ENCODE results near the gene IMP3.
A peak's percentile ranks its signal among the peaks of the same experiment; 100 is the strongest.

Gene IMP3

GRCh38 chr15:75620058-75620820 lies 19.8 kb downstream of the IMP3 start:
- no peak overlapping the region for H3K4me3 ChIP-seq (ENCODE audit: insufficient read depth, low read depth, low read length, poor library complexity, severe bottlenecking)
- no peaks in the 10 kb centered on the region for H3K9me3 ChIP-seq (ENCODE audit: control insufficient read depth, low read length)
- no peak for DNase-seq
- H3K36me3 ChIP-seq (ENCODE audit: control insufficient read depth, insufficient read depth, low read length): peaks cover 37% of the 10 kb centered on the region
- peaks cover 3% of the 10 kb centered on the region for H3K4me1 ChIP-seq (ENCODE audit: control insufficient read depth, insufficient read depth, low read length, poor library complexity, severe bottlenecking)
- no peak overlapping the region for H3K27ac ChIP-seq (ENCODE audit: insufficient read depth, low read length, poor library complexity, severe bottlenecking)
- H3K27me3 ChIP-seq (replicated peaks; ENCODE audit: control insufficient read depth, insufficient read depth, low read length, poor library complexity, severe bottlenecking): no peaks in the 10 kb centered on the region

GRCh38 chr15:75616766-75617165 lies 23.3 kb downstream of the IMP3 start:
- H3K27me3 ChIP-seq (replicated peaks; ENCODE audit: control insufficient read depth, insufficient read depth, low read length, poor library complexity, severe bottlenecking): no peaks in the 10 kb centered on the region
- no peak overlapping the region for H3K27ac ChIP-seq (ENCODE audit: insufficient read depth, low read length, poor library complexity, severe bottlenecking)
- H3K9me3 ChIP-seq (ENCODE audit: control insufficient read depth, low read length): no peaks in the 10 kb centered on the region
- no peak for DNase-seq
- no peak overlapping the region for H3K4me3 ChIP-seq (ENCODE audit: insufficient read depth, low read depth, low read length, poor library complexity, severe bottlenecking)
- H3K4me1 ChIP-seq (ENCODE audit: control insufficient read depth, insufficient read depth, low read length, poor library complexity, severe bottlenecking): peaks cover 3% of the 10 kb centered on the region
- H3K36me3 ChIP-seq (ENCODE audit: control insufficient read depth, insufficient read depth, low read length): peaks cover 52% of the 10 kb centered on the region

GRCh38 chr15:75606711-75607699 lies 33.0 kb downstream of the IMP3 start:
- DNase-seq: no peak
- H3K4me1 ChIP-seq (ENCODE audit: control insufficient read depth, insufficient read depth, low read length, poor library complexity, severe bottlenecking): peaks cover 40% of the 10 kb centered on the region
- H3K27me3 ChIP-seq (replicated peaks; ENCODE audit: control insufficient read depth, insufficient read depth, low read length, poor library complexity, severe bottlenecking): no peaks in the 10 kb centered on the region
- peak overlapping the region; percentile 9 for H3K4me3 ChIP-seq (ENCODE audit: insufficient read depth, low read depth, low read length, poor library complexity, severe bottlenecking)
- H3K27ac ChIP-seq (ENCODE audit: insufficient read depth, low read length, poor library complexity, severe bottlenecking): peak overlapping the region; percentile 32
- H3K36me3 ChIP-seq (ENCODE audit: control insufficient read depth, insufficient read depth, low read length): peaks cover 5% of the 10 kb centered on the region
- H3K9me3 ChIP-seq (ENCODE audit: control insufficient read depth, low read length): no peaks in the 10 kb centered on the region

- Histone ChIP-seq H3K4me3 (ENCODE audit: insufficient read depth, low read depth, low read length, poor library complexity, severe bottlenecking) (peak overlapping the region; percentile 9), H3K27ac (ENCODE audit: insufficient read depth, low read length, poor library complexity, severe bottlenecking) (peak overlapping the region; percentile 32), H3K4me1 (ENCODE audit: control insufficient read depth, insufficient read depth, low read length, poor library complexity, severe bottlenecking) (peaks cover 40% of the 10 kb centered on the region), H3K36me3 (ENCODE audit: control insufficient read depth, insufficient read depth, low read length) (peaks cover 7% of the 10 kb centered on the region), H3K27me3 (replicated peaks; ENCODE audit: control insufficient read depth, insufficient read depth, low read length, poor library complexity, severe bottlenecking) (no peaks in the 10 kb centered on the region), H3K9me3 (ENCODE audit: control insufficient read depth, low read length) (no peaks in the 10 kb centered on the region)
- no peak for DNase-seq
Measured at GRCh38 chr15:75606026-75606425, 34.0 kb downstream of the IMP3 start.

GRCh38 chr15:75599401-75599800 lies 40.6 kb downstream of the IMP3 start:
- no peak overlapping the region for H3K4me3 ChIP-seq (ENCODE audit: insufficient read depth, low read depth, low read length, poor library complexity, severe bottlenecking)
- no peak for DNase-seq
- no peaks in the 10 kb centered on the region for H3K27me3 ChIP-seq (replicated peaks; ENCODE audit: control insufficient read depth, insufficient read depth, low read length, poor library complexity, severe bottlenecking)
- peaks cover 28% of the 10 kb centered on the region for H3K36me3 ChIP-seq (ENCODE audit: control insufficient read depth, insufficient read depth, low read length)
- H3K4me1 ChIP-seq (ENCODE audit: control insufficient read depth, insufficient read depth, low read length, poor library complexity, severe bottlenecking): peaks cover 14% of the 10 kb centered on the region
- H3K27ac ChIP-seq (ENCODE audit: insufficient read depth, low read length, poor library complexity, severe bottlenecking): no peak overlapping the region
- no peaks in the 10 kb centered on the region for H3K9me3 ChIP-seq (ENCODE audit: control insufficient read depth, low read length)

- H3K9me3 ChIP-seq (ENCODE audit: control insufficient read depth, low read length): no peaks in the 10 kb centered on the region
- H3K36me3 ChIP-seq (ENCODE audit: control insufficient read depth, insufficient read depth, low read length): peaks cover 31% of the 10 kb centered on the region
- no peak overlapping the region for H3K27ac ChIP-seq (ENCODE audit: insufficient read depth, low read length, poor library complexity, severe bottlenecking)
- H3K4me3 ChIP-seq (ENCODE audit: insufficient read depth, low read depth, low read length, poor library complexity, severe bottlenecking): no peak overlapping the region
- peaks cover 14% of the 10 kb centered on the region for H3K4me1 ChIP-seq (ENCODE audit: control insufficient read depth, insufficient read depth, low read length, poor library complexity, severe bottlenecking)
- DNase-seq: no peak
- H3K27me3 ChIP-seq (replicated peaks; ENCODE audit: control insufficient read depth, insufficient read depth, low read length, poor library complexity, severe bottlenecking): no peaks in the 10 kb centered on the region
Measured at GRCh38 chr15:75598361-75598760, 41.7 kb downstream of the IMP3 start.

- DNase-seq: no peak
- H3K36me3 ChIP-seq (ENCODE audit: control insufficient read depth, insufficient read depth, low read length): peaks cover 31% of the 10 kb centered on the region
- no peaks in the 10 kb centered on the region for H3K9me3 ChIP-seq (ENCODE audit: control insufficient read depth, low read length)
- H3K27ac ChIP-seq (ENCODE audit: insufficient read depth, low read length, poor library complexity, severe bottlenecking): no peak overlapping the region
- H3K4me3 ChIP-seq (ENCODE audit: insufficient read depth, low read depth, low read length, poor library complexity, severe bottlenecking): no peak overlapping the region
- no peaks in the 10 kb centered on the region for H3K27me3 ChIP-seq (replicated peaks; ENCODE audit: control insufficient read depth, insufficient read depth, low read length, poor library complexity, severe bottlenecking)
- peaks cover 14% of the 10 kb centered on the region for H3K4me1 ChIP-seq (ENCODE audit: control insufficient read depth, insufficient read depth, low read length, poor library complexity, severe bottlenecking)
Measured at GRCh38 chr15:75597667-75598341, 42.2 kb downstream of the IMP3 start.

GRCh38 chr15:75596703-75597345 lies 43.2 kb downstream of the IMP3 start:
- Histone ChIP-seq H3K36me3 (ENCODE audit: control insufficient read depth, insufficient read depth, low read length) (peaks cover 31% of the 10 kb centered on the region), H3K27me3 (replicated peaks; ENCODE audit: control insufficient read depth, insufficient read depth, low read length, poor library complexity, severe bottlenecking) (no peaks in the 10 kb centered on the region), H3K9me3 (ENCODE audit: control insufficient read depth, low read length) (no peaks in the 10 kb centered on the region), H3K27ac (ENCODE audit: insufficient read depth, low read length, poor library complexity, severe bottlenecking) (no peak overlapping the region), H3K4me3 (ENCODE audit: insufficient read depth, low read depth, low read length, poor library complexity, severe bottlenecking) (no peak overlapping the region), H3K4me1 (ENCODE audit: control insufficient read depth, insufficient read depth, low read length, poor library complexity, severe bottlenecking) (peaks cover 14% of the 10 kb centered on the region)
- DNase-seq: no peak

- H3K9me3 ChIP-seq (ENCODE audit: control insufficient read depth, low read length): no peaks in the 10 kb centered on the region
- H3K36me3 ChIP-seq (ENCODE audit: control insufficient read depth, insufficient read depth, low read length): peaks cover 19% of the 10 kb centered on the region
- no peak for DNase-seq
- peaks cover 14% of the 10 kb centered on the region for H3K4me1 ChIP-seq (ENCODE audit: control insufficient read depth, insufficient read depth, low read length, poor library complexity, severe bottlenecking)
- H3K27me3 ChIP-seq (replicated peaks; ENCODE audit: control insufficient read depth, insufficient read depth, low read length, poor library complexity, severe bottlenecking): no peaks in the 10 kb centered on the region
- no peak overlapping the region for H3K4me3 ChIP-seq (ENCODE audit: insufficient read depth, low read depth, low read length, poor library complexity, severe bottlenecking)
- H3K27ac ChIP-seq (ENCODE audit: insufficient read depth, low read length, poor library complexity, severe bottlenecking): no peak overlapping the region
Measured at GRCh38 chr15:75594276-75594675, 45.7 kb downstream of the IMP3 start.

Measured in effector memory CD4-positive, alpha-beta T cell (primary cell).